HepG2 (cell line): ENCODE results near the gene RNF6. TPM values are rescaled to one million over a fixed set of nuclear protein-coding genes. Genes with fewer than 3 reads are reported as not detected.
A peak's percentile ranks its signal among the peaks of the same experiment; 100 is the strongest.

ENCODE experiments used
- CENPBD1 ChIP-seq: sonication (generic); formaldehyde crosslinking; IDR thresholded peaks from 2 replicates; pipeline ENCODE4 v1.8.0; 2022; ENCODE audit warnings: missing genetic modification reagents, low read depth, mild to moderate bottlenecking, borderline replicate concordance
- GLI4 ChIP-seq: sonication (generic); formaldehyde crosslinking; IDR thresholded peaks from 2 replicates; pipeline ENCODE4 v1.5.1; 2020; ENCODE audit warnings: missing genetic modification reagents, mild to moderate bottlenecking, moderate library complexity, borderline replicate concordance
- HMGXB4 ChIP-seq, 2 experiments: sonication (generic) in 1 of 2; formaldehyde crosslinking in 1 of 2; IDR thresholded peaks; 2 replicates each; pipeline versions ENCODE4 v1.4.0 to v1.6.1; 2018 to 2020; ENCODE audit warnings: missing genetic modification reagents in 2 of 2, borderline replicate concordance in 1 of 2, low read depth in 1 of 2, mild to moderate bottlenecking in 1 of 2, missing biosample characterization in 1 of 2
- KAT7 ChIP-seq: IDR thresholded peaks from 2 replicates; pipeline ENCODE4 v1.6.1; 2018; ENCODE audit warnings: borderline replicate concordance, missing compliant biosample characterization
- KMT2A ChIP-seq: sonication (generic); formaldehyde crosslinking; IDR thresholded peaks from 2 replicates; pipeline ENCODE4 v1.4.0; 2020; ENCODE audit warnings: missing genetic modification reagents
- PHB2 ChIP-seq: fragments of 450-650 bp; IDR thresholded peaks from 2 replicates; pipeline ENCODE4 v1.6.1; 2018; ENCODE audit not compliant: partially characterized antibody
- PHF20 ChIP-seq: sonication (generic); formaldehyde crosslinking; IDR thresholded peaks from 2 replicates; pipeline ENCODE4 v1.5.0; 2020; ENCODE audit warnings: mild to moderate bottlenecking, missing genetic modification reagents
- PREB ChIP-seq: sonication (generic); formaldehyde crosslinking; IDR thresholded peaks from 2 replicates; pipeline ENCODE4 v1.4.0; 2020; ENCODE audit warnings: missing genetic modification reagents
- RNF2 ChIP-seq: fragments of 450-650 bp; conservative IDR thresholded peaks from 2 replicates; pipeline ENCODE4 v1.6.1; 2016; ENCODE audit warnings: low read depth
- SALL1 ChIP-seq: sonication (generic); formaldehyde crosslinking; IDR thresholded peaks from 2 replicates; pipeline ENCODE4 v1.8.0; 2022; ENCODE audit warnings: mild to moderate bottlenecking, missing genetic modification reagents
- SMAD1 ChIP-seq: sonication (generic); formaldehyde crosslinking; IDR thresholded peaks from 2 replicates; pipeline ENCODE4 v1.4.0; 2020; ENCODE audit warnings: missing genetic modification reagents, low read depth, mild to moderate bottlenecking, borderline replicate concordance
- STAT6 ChIP-seq: sonication (generic); formaldehyde crosslinking; IDR thresholded peaks from 2 replicates; pipeline ENCODE4 v1.4.0; 2020; ENCODE audit warnings: missing genetic modification reagents, mild to moderate bottlenecking, borderline replicate concordance
- TCF7L2 ChIP-seq: IDR thresholded peaks from 2 replicates; pipeline ENCODE4 v1.6.1; 2011; ENCODE audit warnings: mild to moderate bottlenecking, low read depth, low read length, moderate library complexity
- TEAD2 ChIP-seq: sonication (generic); formaldehyde crosslinking; IDR thresholded peaks from 2 replicates; pipeline ENCODE4 v1.9.0; 2021; ENCODE audit warnings: missing genetic modification reagents
- U2AF1 ChIP-seq: fragments of 200-400 bp; formaldehyde crosslinking; optimal IDR thresholded peaks from 2 replicates; pipeline ENCODE3; 2017; ENCODE audit warnings: mild to moderate bottlenecking, low read depth, low read length
- ZBTB26 ChIP-seq: IDR thresholded peaks from 2 replicates; pipeline ENCODE4 v1.6.1; 2016; ENCODE audit warnings: missing compliant biosample characterization, missing genetic modification reagents, borderline replicate concordance
- ZFP36 ChIP-seq: fragments of 150-350 bp; IDR thresholded peaks from 2 replicates; pipeline ENCODE4 v1.6.1; 2018; ENCODE audit warnings: borderline replicate concordance, low read length, low read depth; ENCODE audit not compliant: partially characterized antibody
- ZNF30 ChIP-seq: sonication (generic); formaldehyde crosslinking; IDR thresholded peaks from 2 replicates; pipeline ENCODE4 v1.5.0; 2020; ENCODE audit warnings: mild to moderate bottlenecking, missing genetic modification reagents
- ZNF749 ChIP-seq: sonication (generic); formaldehyde crosslinking; IDR thresholded peaks from 2 replicates; pipeline ENCODE4 v1.8.0; 2022; ENCODE audit warnings: mild to moderate bottlenecking, missing genetic modification reagents, moderate library complexity, borderline replicate concordance
- ZNF777 ChIP-seq: sonication (generic); formaldehyde crosslinking; IDR thresholded peaks from 2 replicates; pipeline ENCODE4 v1.4.0; 2020; ENCODE audit warnings: missing genetic modification reagents
- ZSCAN12 ChIP-seq: sonication (generic); formaldehyde crosslinking; IDR thresholded peaks from 2 replicates; pipeline ENCODE4 v1.9.0; 2021; ENCODE audit warnings: mild to moderate bottlenecking, missing genetic modification reagents
- polyA plus RNA-seq, 8 experiments: library from polyadenylated mRNA; depleted of rRNA in 3 of 8; stranded (reverse) in 7 of 8; unstranded in 1 of 8; fragments of >200 nt; fragmentation: Illumina TruSeq in 4 of 8; extraction: Trizol in 4 of 8; gene quantifications; 2 replicates each; pipeline versions ENCODE4 v1.2.1 to v1.2.3, GENCODE V29; 2011 to 2016; ENCODE audit warnings: low read depth in 4 of 8, missing spikeins in 1 of 8, mixed read lengths in 1 of 8; ENCODE audit not compliant: insufficient read depth in 1 of 8
- total RNA-seq, 5 experiments: library from RNA; depleted of rRNA; stranded (reverse); fragments of >200 nt; fragmentation: Illumina TruSeq; extraction: Trizol; gene quantifications; 2 replicates each; pipeline ENCODE4 v1.2.3, GENCODE V29; 2016; ENCODE audit warnings: low read depth in 1 of 5

The RNF6 gene
- total and polyA plus RNA-seq, 2 of the 13 experiments (the other 11 are each of a cell fraction or from before 2014, with no cell fraction given): 14.6 to 36.8 TPM

GRCh38 chr13:26222520-26223046, 469 bp upstream of the RNF6 start (continued):
- TF ChIP-seq TCF7L2 (no peak), ZNF30 (no peak), TEAD2 (CRISPR knock-in tag) (no peak), KMT2A (CRISPR knock-in tag) (peak; percentile 21; the same call in 1 of the 2 replicates), STAT6 (no peak), HMGXB4 (CRISPR knock-in tag; IDR thresholded peaks at IDR 0.05; ENCODE audit: borderline replicate concordance in 1 of 2, low read depth in 1 of 2) (no peak; a peak in 1 of 4 replicates), ZFP36 (no peak), PHF20 (peak; percentile 31), ZBTB26 (CRISPR knock-in tag) (no peak), KAT7 (peak; percentile 14; the same call in 1 of the 2 replicates), ZSCAN12 (CRISPR knock-in tag) (0 out of 2 replicates have a peak, but pooled peaks have one; percentile 0), U2AF1 (no peak), CENPBD1 (CRISPR knock-in tag) (no peak), PREB (CRISPR knock-in tag) (no peak), SMAD1 (CRISPR knock-in tag) (no peak), ZNF749 (CRISPR knock-in tag) (no peak), ZNF777 (CRISPR knock-in tag) (no peak), SALL1 (no peak), GLI4 (CRISPR knock-in tag) (no peak), PHB2 (no peak), RNF2 (peak; percentile 19; the same call in 1 of the 2 replicates)
